Keratinocyte (primary cell): Measurements from ENCODE around the gene KCNN3.

Source experiments
- EZH2 ChIP-seq: IDR thresholded peaks from one replicate; pipeline ENCODE4 v1.6.1; 2012; ENCODE audit warnings: inconsistent platforms, mild to moderate bottlenecking, low read length, moderate library complexity
- TF ChIP-seq, protein P1 (sequence below), 3 experiments: IDR thresholded peaks in 1 of 3; conservative IDR thresholded peaks in 1 of 3; optimal IDR thresholded peaks in 1 of 3; 2 replicates in 2 of 3; 3 replicates in 1 of 3; pipeline versions ENCODE3 to v1.5.1; 2011; ENCODE audit warnings: low read length in 3 of 3, mild to moderate bottlenecking in 3 of 3, moderate library complexity in 2 of 3, control low read depth in 1 of 3, inconsistent platforms in 1 of 3; ENCODE audit not compliant: insufficient read depth in 2 of 3; ENCODE audit errors: extremely low read depth in 1 of 3

DNA sequence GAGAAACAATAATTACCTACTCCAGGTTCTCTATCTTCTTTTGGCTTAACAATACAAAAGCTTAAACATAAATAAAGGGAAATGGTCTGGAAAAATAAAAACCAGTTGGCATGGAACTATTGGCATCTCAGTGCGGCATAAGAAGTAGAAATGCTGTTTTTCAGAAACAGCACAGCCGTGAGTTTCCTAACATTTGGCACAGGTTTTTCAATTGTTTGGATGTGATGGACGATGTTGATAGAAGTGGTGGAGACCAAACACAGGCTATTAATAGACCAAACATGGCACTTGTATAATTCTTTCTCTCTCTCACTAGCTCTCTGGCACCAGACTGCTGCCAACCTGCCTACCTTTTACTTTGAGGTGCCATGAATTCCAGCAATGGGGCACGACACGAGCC is 36.2 kb downstream of the KCNN3 start:
- TF ChIP-seq, protein P1, sequence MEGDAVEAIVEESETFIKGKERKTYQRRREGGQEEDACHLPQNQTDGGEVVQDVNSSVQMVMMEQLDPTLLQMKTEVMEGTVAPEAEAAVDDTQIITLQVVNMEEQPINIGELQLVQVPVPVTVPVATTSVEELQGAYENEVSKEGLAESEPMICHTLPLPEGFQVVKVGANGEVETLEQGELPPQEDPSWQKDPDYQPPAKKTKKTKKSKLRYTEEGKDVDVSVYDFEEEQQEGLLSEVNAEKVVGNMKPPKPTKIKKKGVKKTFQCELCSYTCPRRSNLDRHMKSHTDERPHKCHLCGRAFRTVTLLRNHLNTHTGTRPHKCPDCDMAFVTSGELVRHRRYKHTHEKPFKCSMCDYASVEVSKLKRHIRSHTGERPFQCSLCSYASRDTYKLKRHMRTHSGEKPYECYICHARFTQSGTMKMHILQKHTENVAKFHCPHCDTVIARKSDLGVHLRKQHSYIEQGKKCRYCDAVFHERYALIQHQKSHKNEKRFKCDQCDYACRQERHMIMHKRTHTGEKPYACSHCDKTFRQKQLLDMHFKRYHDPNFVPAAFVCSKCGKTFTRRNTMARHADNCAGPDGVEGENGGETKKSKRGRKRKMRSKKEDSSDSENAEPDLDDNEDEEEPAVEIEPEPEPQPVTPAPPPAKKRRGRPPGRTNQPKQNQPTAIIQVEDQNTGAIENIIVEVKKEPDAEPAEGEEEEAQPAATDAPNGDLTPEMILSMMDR (optimal IDR thresholded peaks at IDR 0.05 in 1 of 3, IDR thresholded peaks at IDR 0.05 in 1 of 3, conservative IDR thresholded peaks at IDR 0.05 in 1 of 3; ENCODE audit: extremely low read depth in 1 of 3, insufficient read depth in 2 of 3, low read length in 3 of 3), result no peak
- TF ChIP-seq EZH2, result no peak
